ENCODE results near the gene RP9. TPM values are rescaled to one million over a fixed set of nuclear protein-coding genes. Genes with fewer than 3 reads are reported as not detected.
A peak's percentile ranks its signal among the peaks of the same experiment; 100 is the strongest.

RP9 gene
- total and polyA plus RNA-seq, 9 of the 15 experiments (the other 6 are each of a cell fraction or from before 2014, with no cell fraction given) = 10.7 to 44.8 (median 33.4) TPM

- intact Hi-C loops (cut with micrococcal nuclease) (no loop called here), in situ Hi-C loops (cut with MboI) (no loop called here)
- Histone ChIP-seq H3K79me2 (ENCODE audit: control insufficient read depth, insufficient read depth, low read length) (no peaks in the 10 kb centered on the region), H3K4me1 (replicated peaks in 1 of 2; ENCODE audit: control insufficient read depth in 2 of 2, insufficient read depth in 2 of 2, low read length in 2 of 2) (no peaks in the 10 kb centered on the region), H2AFZ (ENCODE audit: low read depth, low read length) (no peak overlapping the region), H3K4me3 (no peak overlapping the region), H3K27me3 (ENCODE audit: control insufficient read depth in 2 of 2, insufficient read depth in 2 of 2, low read length in 2 of 2) (peaks cover 4 to 6% of the 10 kb centered on the region in 2 experiments; a peak in 2 of 5 replicates), H3K9me1 (ENCODE audit: control insufficient read depth, insufficient read depth, low read length) (no peaks in the 10 kb centered on the region), H3K36me3 (ENCODE audit: control insufficient read depth, insufficient read depth, low read length) (no peaks in the 10 kb centered on the region), H3K9me3 (replicated peaks; ENCODE audit: control insufficient read depth, insufficient read depth, low read depth, low read length) (no peaks in the 10 kb centered on the region), H3K9ac (ENCODE audit: insufficient read depth in 1 of 2, low read depth in 2 of 2, low read length in 2 of 2) (no peak overlapping the region), H3K27ac (ENCODE audit: extremely low read depth, low read depth, low read length) (no peak overlapping the region), H4K20me1 (replicated peaks; ENCODE audit: control insufficient read depth, insufficient read depth, low read length) (no peaks in the 10 kb centered on the region), H3K4me2 (ENCODE audit: insufficient read depth, low read length) (no peak overlapping the region)
- CTCF ChIA-PET (ENCODE audit: low intra/inter-chr PET ratio) = no interaction called here
- no peak for TF ChIP-seq RAD21 (CRISPR knock-in tag; conservative IDR thresholded peaks at IDR 0.05 in 1 of 2, IDR thresholded peaks at IDR 0.05 in 1 of 2)
- TF ChIP-seq ZNF146 (CRISPR knock-in tag; IDR thresholded peaks at IDR 0.05; ENCODE audit: unreplicated experiment) = peak; percentile 62
- peak; percentile 37 for TF ChIP-seq RBM25 (IDR thresholded peaks at IDR 0.05; ENCODE audit: low read depth, low read length, severe bottlenecking)
- POLR2A ChIA-PET = no interaction called here
- no peak for FAIRE-seq
- BruUV-seq (replicated peaks) = no TSS peak
- 6% methylated on average over 1 of the region's 1 CpG for WGBS (ENCODE audit: insufficient coverage, low coverage, missing lambda C conversion rate)
- no peak for DNase-seq (ENCODE audit: extremely low read depth in 1 of 4, low spot score in 3 of 4)
- ATAC-seq = no peak
Observed at GRCh38 chr7:33142585-33142984, 33.4 kb upstream of the RP9 start.

GRCh38 chr7:33137103-33137502 lies 27.9 kb upstream of the RP9 start:
- in situ Hi-C loops (cut with MboI) = no loop called here
- CTCF ChIA-PET (ENCODE audit: low intra/inter-chr PET ratio) = no interaction called here
- H3K9me3 ChIP-seq (replicated peaks; ENCODE audit: control insufficient read depth, insufficient read depth, low read depth, low read length) = no peaks in the 10 kb centered on the region
- H3K4me1 ChIP-seq (replicated peaks in 1 of 2; ENCODE audit: control insufficient read depth in 2 of 2, insufficient read depth in 2 of 2, low read length in 2 of 2) = no peaks in the 10 kb centered on the region; a peak in 1 of 5 replicates
- H3K9me1 ChIP-seq (ENCODE audit: control insufficient read depth, insufficient read depth, low read length) = no peaks in the 10 kb centered on the region
- 0% methylated on average over 11 of the region's 15 CpGs for WGBS (ENCODE audit: insufficient coverage, low coverage, missing lambda C conversion rate)
- peak overlapping the region in 1 of 2 experiments; percentile 17; a peak in 1 of 4 replicates for H3K9ac ChIP-seq (ENCODE audit: insufficient read depth in 1 of 2, low read depth in 2 of 2, low read length in 2 of 2)
- DNase-seq (ENCODE audit: extremely low read depth in 1 of 4, low spot score in 3 of 4) (no peak), FAIRE-seq (no peak), ATAC-seq (no peak)
- no peak overlapping the region for H3K27ac ChIP-seq (ENCODE audit: extremely low read depth, low read depth, low read length)
- BruUV-seq (replicated peaks) = no TSS peak
- no peak overlapping the region for H2AFZ ChIP-seq (ENCODE audit: low read depth, low read length)
- peaks cover 2 to 15% of the 10 kb centered on the region in 2 experiments; a peak in 2 of 5 replicates for H3K27me3 ChIP-seq (ENCODE audit: control insufficient read depth in 2 of 2, insufficient read depth in 2 of 2, low read length in 2 of 2)
- POLR2A ChIA-PET = no interaction called here
- no peaks in the 10 kb centered on the region for H4K20me1 ChIP-seq (replicated peaks; ENCODE audit: control insufficient read depth, insufficient read depth, low read length)
- intact Hi-C loops (cut with micrococcal nuclease) = no loop called here
- no peak overlapping the region for H3K4me2 ChIP-seq (ENCODE audit: insufficient read depth, low read length)
- no peaks in the 10 kb centered on the region for H3K36me3 ChIP-seq (ENCODE audit: control insufficient read depth, insufficient read depth, low read length)
- no peak overlapping the region for H3K4me3 ChIP-seq
- no peaks in the 10 kb centered on the region for H3K79me2 ChIP-seq (ENCODE audit: control insufficient read depth, insufficient read depth, low read length)
- TF ChIP-seq ZBTB7A (IDR thresholded peaks at IDR 0.05; ENCODE audit: borderline replicate concordance, control insufficient read depth, low read depth, low read length) (no peak), KLF1 (tag; IDR thresholded peaks at IDR 0.05) (no peak), PREB (CRISPR knock-in tag; IDR thresholded peaks at IDR 0.05) (no peak), CAMTA2 (CRISPR knock-in tag; conservative IDR thresholded peaks at IDR 0.05) (no peak), ZC3H8 (IDR thresholded peaks at IDR 0.05) (no peak), RB1 (IDR thresholded peaks at IDR 0.05; ENCODE audit: low read depth) (no peak), CREB5 (CRISPR knock-in tag; IDR thresholded peaks at IDR 0.05) (no peak), SMARCB1 (IDR thresholded peaks at IDR 0.05; ENCODE audit: insufficient read length, low read depth) (no peak), ZNF57 (CRISPR knock-in tag; IDR thresholded peaks at IDR 0.05) (no peak), ZNF143 (CRISPR knock-in tag; IDR thresholded peaks at IDR 0.05) (no peak)
